A549 (cell line): ENCODE data around the gene CENPU. TPM values are rescaled to one million over a fixed set of nuclear protein-coding genes. Genes with fewer than 3 reads are reported as not detected.

Experiments used
- ATAC-seq, 2 experiments: fragments of 200-7000 bp in 1 of 2; fragments of >200 bp in 1 of 2; cut with Nextera tagmentation in 1 of 2; cut with Tn5 transposase in 1 of 2; 3 replicates each; pipeline versions ENCODE4 v1.8.0 to v1.9.1; 2018 to 2020; ENCODE audit warnings: mild to moderate bottlenecking in 1 of 2, moderate library complexity in 1 of 2
- CTCF ChIA-PET: fragments of 300-600 bp; sonication (Branson Sonifier 250); formaldehyde crosslinking; extraction: SDS; loops from one replicate; lab custom pipeline; 2021; ENCODE audit warnings: antibody characterized with exemption, inconsistent platforms; lab: Yijun Ruan, JAX
- POLR2A ChIA-PET: fragments of 350-600 bp; formaldehyde crosslinking; extraction: SDS; loops from one replicate; lab custom pipeline; 2021; ENCODE audit warnings: antibody characterized with exemption, inconsistent platforms; lab: Yijun Ruan, JAX
- DNase-seq, 2 experiments: peaks; one replicate each; pipeline versions ENCODE4 v3.0.0 to v3.0.0-alpha.2; 2011 to 2016; ENCODE audit warnings: low read depth in 1 of 2, low spot score in 1 of 2
- FAIRE-seq: peaks from 2 replicates; lab custom pipeline; 2011; peaks lifted over from hg19 to GRCh38; lab: Jason Lieb, UNC
- H3K27ac ChIP-seq, 2 experiments: fragments of >200 bp; sonication (Bioruptor Twin); formaldehyde crosslinking; 3 replicates each; pipeline ENCODE4 v1.5.1; 2016 to 2017
- H3K4me1 ChIP-seq: fragments of >200 bp; sonication (Bioruptor Twin); formaldehyde crosslinking; 3 replicates; pipeline ENCODE4 v1.6.1; 2016
- H3K4me2 ChIP-seq: fragments of >200 bp; sonication (Bioruptor Twin); formaldehyde crosslinking; 3 replicates; pipeline ENCODE4 v1.6.1; 2016
- H3K4me3 ChIP-seq: fragments of >200 bp; sonication (Bioruptor Twin); formaldehyde crosslinking; 3 replicates; pipeline ENCODE4 v1.5.1; 2016
- H3K9me3 ChIP-seq: fragments of >200 bp; sonication (Bioruptor Twin); formaldehyde crosslinking; 3 replicates; pipeline ENCODE4 v1.6.1; 2016
- CBX8 ChIP-seq: fragments of 200-600 bp; sonication (generic); IDR thresholded peaks from 2 replicates; pipeline ENCODE4 v1.6.1; 2016
- CEBPB ChIP-seq, 2 experiments: fragments of >200 bp in 1 of 2; sonication (Bioruptor Twin) in 1 of 2; formaldehyde crosslinking in 1 of 2; IDR thresholded peaks; 2 replicates each; pipeline ENCODE4 v1.6.1; 2012 to 2016
- CHD4 ChIP-seq: fragments of 200-600 bp; sonication (generic); IDR thresholded peaks from 2 replicates; pipeline ENCODE4 v1.6.1; 2016; ENCODE audit warnings: antibody characterized with exemption, mild to moderate bottlenecking, borderline replicate concordance
- EHF ChIP-seq: fragments of 250-450 bp; sonication (Bioruptor Pico); IDR thresholded peaks from 2 replicates; pipeline ENCODE4 v1.5.0; 2020; ENCODE audit warnings: mild to moderate bottlenecking
- ESRRA ChIP-seq: fragments of 150-350 bp; IDR thresholded peaks from 2 replicates; pipeline ENCODE4 v1.6.1; 2014; ENCODE audit warnings: mild to moderate bottlenecking, low read length, borderline replicate concordance
- FOSL2 ChIP-seq, 2 experiments: fragments of 450-650 bp in 1 of 2; fragments of >200 bp in 1 of 2; sonication (Bioruptor Twin) in 1 of 2; formaldehyde crosslinking; IDR thresholded peaks; 2 replicates each; pipeline versions ENCODE4 v1.5.0 to v1.6.1; 2016 to 2020; ENCODE audit warnings: mild to moderate bottlenecking in 1 of 2, moderate library complexity in 1 of 2
- GATA3 ChIP-seq: IDR thresholded peaks from 2 replicates; pipeline ENCODE4 v1.6.1; 2012; ENCODE audit warnings: borderline replicate concordance
- HDAC2 ChIP-seq: fragments of 200-600 bp; sonication (generic); IDR thresholded peaks from 2 replicates; pipeline ENCODE4 v1.6.1; 2016
- HOXB5 ChIP-seq: fragments of 250-450 bp; sonication (Bioruptor Pico); IDR thresholded peaks from 2 replicates; pipeline ENCODE4 v1.5.0; 2020; ENCODE audit warnings: mild to moderate bottlenecking, moderate library complexity
- KDM5A ChIP-seq: fragments of 200-600 bp; sonication (generic); IDR thresholded peaks from 2 replicates; pipeline ENCODE4 v1.6.1; 2016; ENCODE audit warnings: antibody characterized with exemption, mild to moderate bottlenecking
- MYC ChIP-seq: IDR thresholded peaks from 2 replicates; pipeline ENCODE4 v1.6.1; 2012; ENCODE audit warnings: mild to moderate bottlenecking, inconsistent platforms, low read length, improper control_type of control experiment, borderline replicate concordance
- NR3C1 ChIP-seq: fragments of >200 bp; sonication (Bioruptor Twin); formaldehyde crosslinking; IDR thresholded peaks from 3 replicates; pipeline ENCODE4 v1.6.1; 2017
- PHF8 ChIP-seq: fragments of 200-600 bp; sonication (generic); IDR thresholded peaks from 2 replicates; pipeline ENCODE4 v1.6.1; 2016; ENCODE audit warnings: low read depth, mild to moderate bottlenecking, antibody characterized with exemption, moderate library complexity, borderline replicate concordance
- POLR2A ChIP-seq: IDR thresholded peaks from 2 replicates; pipeline ENCODE4 v1.6.1; 2012; ENCODE audit warnings: mild to moderate bottlenecking, low read length
- POLR2AphosphoS2 ChIP-seq: conservative IDR thresholded peaks from 2 replicates; pipeline ENCODE4 v1.6.1; 2012; ENCODE audit warnings: low read length, improper control_type of control experiment, inconsistent platforms
- RARB ChIP-seq: fragments of 250-450 bp; sonication (Bioruptor Pico); IDR thresholded peaks from 2 replicates; pipeline ENCODE4 v1.8.0; 2021; ENCODE audit warnings: mild to moderate bottlenecking, moderate library complexity
- RFX5 ChIP-seq: fragments of 450-650 bp; IDR thresholded peaks from 2 replicates; pipeline ENCODE4 v1.7.1; 2014; ENCODE audit warnings: antibody characterized with exemption, mild to moderate bottlenecking, moderate library complexity
- SMC3 ChIP-seq: fragments of >200 bp; sonication (Bioruptor Twin); formaldehyde crosslinking; IDR thresholded peaks from 3 replicates; pipeline ENCODE4 v1.6.1; 2018; ENCODE audit warnings: inconsistent platforms
- SREBF2 ChIP-seq: fragments of 450-650 bp; IDR thresholded peaks from 2 replicates; pipeline ENCODE4 v1.6.1; 2014; ENCODE audit warnings: mild to moderate bottlenecking, moderate library complexity
- TFCP2L1 ChIP-seq: fragments of 250-450 bp; sonication (Bioruptor Pico); IDR thresholded peaks from 2 replicates; pipeline ENCODE4 v1.5.0; 2021; ENCODE audit warnings: mild to moderate bottlenecking
- ZNF302 ChIP-seq: fragments of 250-450 bp; sonication (Bioruptor Pico); IDR thresholded peaks from 2 replicates; pipeline ENCODE4 v1.9.0; 2021; ENCODE audit warnings: inconsistent platforms, mild to moderate bottlenecking, moderate library complexity
- ZSCAN20 ChIP-seq: fragments of 250-450 bp; sonication (Bioruptor Pico); IDR thresholded peaks from 2 replicates; pipeline ENCODE4 v1.8.0; 2022; ENCODE audit warnings: mild to moderate bottlenecking, moderate library complexity
- WGBS: methylation state at CpG from one replicate; pipeline ENCODE4 v1.1.6; 2017; ENCODE audit errors: missing lambda C conversion rate; 5-methylcytosine and 5-hydroxymethylcytosine counted together
- polyA plus RNA-seq, 4 experiments: library from polyadenylated mRNA; depleted of rRNA in 3 of 4; stranded (reverse); fragments of >200 nt; fragmentation: RNase III in 1 of 4; extraction: RNeasy Plus Mini Kit Qiagen cat#74134 plus additional on column Dnase treatment in 1 of 4; gene quantifications; 2 replicates in 3 of 4; 3 replicates in 1 of 4; pipeline ENCODE4 v1.2.3, GENCODE V29; 2011 to 2017
- TF ChIP-seq, protein P1 (sequence below): fragments of 250-450 bp; sonication (Bioruptor Pico); IDR thresholded peaks from 2 replicates; pipeline ENCODE4 v1.5.0; 2021; ENCODE audit warnings: mild to moderate bottlenecking, moderate library complexity, borderline replicate concordance
- TF ChIP-seq, protein P2 (sequence below): fragments of 250-450 bp; sonication (Bioruptor Pico); IDR thresholded peaks from 2 replicates; pipeline ENCODE4 v1.5.0; 2020; ENCODE audit warnings: low read depth, mild to moderate bottlenecking, moderate library complexity
- TF ChIP-seq, protein P3 (sequence below): fragments of 150-350 bp; IDR thresholded peaks from 2 replicates; pipeline ENCODE4 v1.6.1; 2014; ENCODE audit warnings: low read depth, mild to moderate bottlenecking, low read length
- TF ChIP-seq, protein P4 (sequence below): fragments of 450-650 bp; IDR thresholded peaks from 2 replicates; pipeline ENCODE4 v1.6.1; 2014; ENCODE audit warnings: antibody characterized with exemption

The CENPU gene
- polyA plus RNA-seq, 2 of the 4 experiments (the other 2 are of a cell fraction): 22.9 to 28.4 TPM

DNA sequence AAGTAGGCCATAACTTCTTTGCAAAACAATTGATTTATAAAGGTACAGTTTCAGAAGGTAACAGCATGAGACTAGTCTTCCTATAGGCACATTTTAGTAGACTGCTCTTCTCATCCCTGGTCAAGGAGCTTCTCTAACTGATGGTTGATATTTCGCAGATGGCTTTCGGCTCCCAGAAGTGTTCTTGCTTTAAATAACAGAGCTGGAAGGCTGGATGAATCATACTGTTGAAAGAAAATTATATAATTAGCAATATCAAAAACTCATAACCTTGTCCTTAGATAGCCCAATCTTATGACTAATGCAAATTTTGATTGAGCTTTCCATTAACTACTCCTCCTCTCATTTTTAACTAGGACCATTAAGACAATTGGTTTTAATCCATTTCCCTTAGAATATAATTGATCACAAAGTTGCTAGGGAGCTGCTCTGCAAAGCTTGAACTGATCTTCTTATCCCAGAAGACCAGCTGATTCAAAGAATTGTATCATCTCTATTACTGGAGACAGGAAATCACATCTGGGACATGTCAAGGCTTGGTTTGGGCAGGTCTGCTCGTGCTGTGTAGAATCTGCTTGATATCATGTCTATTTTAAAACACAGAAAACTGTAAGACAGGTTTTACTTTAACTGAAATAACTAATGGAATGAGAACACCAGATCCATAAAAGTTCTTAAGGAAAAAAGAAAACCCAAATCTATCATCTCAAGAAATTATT lies 38.6 kb downstream of the CENPU start:
- H3K9me3 ChIP-seq: no peaks in the 10 kb centered on the region
- FAIRE-seq (no peak), ATAC-seq (no peak), DNase-seq (no peak)
- no peak overlapping the region for H3K27ac ChIP-seq
- TF ChIP-seq PHF8 (no peak), NR3C1 (no peak)
- TF ChIP-seq, protein P1, sequence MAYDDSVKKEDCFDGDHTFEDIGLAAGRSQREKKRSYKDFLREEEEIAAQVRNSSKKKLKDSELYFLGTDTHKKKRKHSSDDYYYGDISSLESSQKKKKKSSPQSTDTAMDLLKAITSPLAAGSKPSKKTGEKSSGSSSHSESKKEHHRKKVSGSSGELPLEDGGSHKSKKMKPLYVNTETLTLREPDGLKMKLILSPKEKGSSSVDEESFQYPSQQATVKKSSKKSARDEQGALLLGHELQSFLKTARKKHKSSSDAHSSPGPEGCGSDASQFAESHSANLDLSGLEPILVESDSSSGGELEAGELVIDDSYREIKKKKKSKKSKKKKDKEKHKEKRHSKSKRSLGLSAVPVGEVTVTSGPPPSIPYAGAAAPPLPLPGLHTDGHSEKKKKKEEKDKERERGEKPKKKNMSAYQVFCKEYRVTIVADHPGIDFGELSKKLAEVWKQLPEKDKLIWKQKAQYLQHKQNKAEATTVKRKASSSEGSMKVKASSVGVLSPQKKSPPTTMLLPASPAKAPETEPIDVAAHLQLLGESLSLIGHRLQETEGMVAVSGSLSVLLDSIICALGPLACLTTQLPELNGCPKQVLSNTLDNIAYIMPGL (CRISPR knock-in tag): no peak
- TF ChIP-seq, protein P2, sequence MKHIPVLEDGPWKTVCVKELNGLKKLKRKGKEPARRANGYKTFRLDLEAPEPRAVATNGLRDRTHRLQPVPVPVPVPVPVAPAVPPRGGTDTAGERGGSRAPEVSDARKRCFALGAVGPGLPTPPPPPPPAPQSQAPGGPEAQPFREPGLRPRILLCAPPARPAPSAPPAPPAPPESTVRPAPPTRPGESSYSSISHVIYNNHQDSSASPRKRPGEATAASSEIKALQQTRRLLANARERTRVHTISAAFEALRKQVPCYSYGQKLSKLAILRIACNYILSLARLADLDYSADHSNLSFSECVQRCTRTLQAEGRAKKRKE (CRISPR knock-in tag): no peak
- POLR2A ChIA-PET: no interaction called here
- CTCF ChIA-PET: interaction anchor here (1.1 to 3.4 kb wide), 2 partner anchors 10 to 22 kb away, joined by 3 to 8 read pairs; no protein-coding TSS in a partner anchor
- H3K4me1 ChIP-seq: no peaks in the 10 kb centered on the region
- no peak overlapping the region for H3K4me2 ChIP-seq
- WGBS: 88% methylated on average over 3 of the region's 3 CpGs
- H3K4me3 ChIP-seq: no peak overlapping the region

DNA sequence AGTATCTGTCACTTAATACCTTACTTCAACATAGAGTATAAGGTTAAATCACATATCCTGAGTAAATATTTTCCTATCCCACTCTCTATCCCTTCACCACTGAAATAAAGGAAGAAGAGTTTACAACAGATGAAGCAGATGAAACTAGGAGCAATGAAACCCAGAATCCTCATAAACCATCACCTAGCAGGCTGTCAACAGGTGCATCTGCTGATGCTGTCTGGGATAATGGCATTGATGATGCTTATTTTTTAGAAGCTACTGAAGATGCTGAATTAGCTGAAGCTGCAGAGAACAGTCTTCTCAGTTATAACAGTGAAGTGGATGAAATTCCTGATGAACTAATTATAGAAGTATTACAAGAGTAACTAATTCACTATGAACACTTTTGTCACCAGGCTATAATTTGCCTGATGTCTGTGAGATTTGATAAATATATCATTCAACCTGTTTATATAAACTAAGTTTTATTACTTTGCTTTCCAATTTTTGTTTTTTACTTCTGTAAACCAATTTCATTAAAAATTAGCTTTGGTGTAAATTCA lies 39.4 kb downstream of the CENPU start:
- TF ChIP-seq MYC (no peak), EHF (CRISPR knock-in tag) (no peak), RARB (no peak), TFCP2L1 (CRISPR knock-in tag) (no peak), ESRRA (no peak), CHD4 (no peak), CBX8 (no peak), KDM5A (no peak), RFX5 (no peak), ZNF302 (CRISPR knock-in tag) (no peak), HOXB5 (no peak), SREBF2 (no peak), SMC3 (no peak), POLR2A (no peak), POLR2AphosphoS2 (no peak)
- TF ChIP-seq, protein P1 (CRISPR knock-in tag): no peak
- TF ChIP-seq, all 56 proteins: peak for 0
- ChIA-PET POLR2A (no interaction called here), CTCF (interaction anchor here (3.4 kb wide), 1 partner anchor 10 kb away, joined by 8 read pairs; no protein-coding TSS in a partner anchor)
- Histone ChIP-seq H3K4me2 (no peak overlapping the region), H3K4me1 (no peaks in the 10 kb centered on the region), H3K27ac (no peak overlapping the region), H3K9me3 (no peaks in the 10 kb centered on the region), H3K4me3 (no peak overlapping the region)
- DNase-seq (no peak), FAIRE-seq (no peak), ATAC-seq (no peak)

DNA sequence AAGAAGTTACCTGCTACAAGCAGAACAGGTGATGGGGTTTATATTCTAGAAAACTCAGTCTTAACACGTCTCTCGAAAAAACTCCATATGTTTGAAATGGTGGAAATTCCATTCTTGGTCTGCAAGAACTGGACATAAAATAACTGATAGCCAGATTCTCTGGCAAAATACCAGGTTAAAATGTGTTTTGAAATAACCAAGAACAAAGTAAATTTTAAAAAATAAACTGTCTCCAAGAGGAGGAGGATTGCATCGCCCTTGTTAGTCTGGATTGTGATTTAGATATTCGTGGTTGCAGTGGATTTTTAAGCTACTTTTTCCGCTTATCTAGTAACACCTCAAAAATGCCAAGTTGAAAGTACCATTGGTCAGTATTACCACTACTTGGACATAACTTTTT lies 40.8 kb downstream of the CENPU start:
- H3K4me3 ChIP-seq: no peak overlapping the region
- FAIRE-seq (no peak), DNase-seq (no peak), ATAC-seq (no peak)
- no peak overlapping the region for H3K27ac ChIP-seq
- CTCF ChIA-PET: interaction anchor here (0.7 kb wide), 1 partner anchor 31 kb away, joined by 3 read pairs; no protein-coding TSS in a partner anchor
- POLR2A ChIA-PET: no interaction called here
- H3K9me3 ChIP-seq: no peaks in the 10 kb centered on the region
- WGBS: 89% methylated on average over 5 of the region's 5 CpGs
- H3K4me2 ChIP-seq: no peak overlapping the region
- H3K4me1 ChIP-seq: peaks cover 10% of the 10 kb centered on the region; the same call in 1 of the 3 replicates
- TF ChIP-seq, protein P3, sequence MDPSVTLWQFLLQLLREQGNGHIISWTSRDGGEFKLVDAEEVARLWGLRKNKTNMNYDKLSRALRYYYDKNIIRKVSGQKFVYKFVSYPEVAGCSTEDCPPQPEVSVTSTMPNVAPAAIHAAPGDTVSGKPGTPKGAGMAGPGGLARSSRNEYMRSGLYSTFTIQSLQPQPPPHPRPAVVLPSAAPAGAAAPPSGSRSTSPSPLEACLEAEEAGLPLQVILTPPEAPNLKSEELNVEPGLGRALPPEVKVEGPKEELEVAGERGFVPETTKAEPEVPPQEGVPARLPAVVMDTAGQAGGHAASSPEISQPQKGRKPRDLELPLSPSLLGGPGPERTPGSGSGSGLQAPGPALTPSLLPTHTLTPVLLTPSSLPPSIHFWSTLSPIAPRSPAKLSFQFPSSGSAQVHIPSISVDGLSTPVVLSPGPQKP: no peak
- TF ChIP-seq, protein P4, sequence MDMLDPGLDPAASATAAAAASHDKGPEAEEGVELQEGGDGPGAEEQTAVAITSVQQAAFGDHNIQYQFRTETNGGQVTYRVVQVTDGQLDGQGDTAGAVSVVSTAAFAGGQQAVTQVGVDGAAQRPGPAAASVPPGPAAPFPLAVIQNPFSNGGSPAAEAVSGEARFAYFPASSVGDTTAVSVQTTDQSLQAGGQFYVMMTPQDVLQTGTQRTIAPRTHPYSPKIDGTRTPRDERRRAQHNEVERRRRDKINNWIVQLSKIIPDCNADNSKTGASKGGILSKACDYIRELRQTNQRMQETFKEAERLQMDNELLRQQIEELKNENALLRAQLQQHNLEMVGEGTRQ: no peak
- no peak for TF ChIP-seq GATA3
- TF ChIP-seq ZSCAN20: no peak
- TF ChIP-seq POLR2AphosphoS2: no peak
- TF ChIP-seq NR3C1: no peak
- no peak for TF ChIP-seq FOSL2 (IDR thresholded peaks at IDR 0.05)
- no peak for TF ChIP-seq FOSL2 (CRISPR knock-in tag; IDR thresholded peaks at IDR 0.05)
- no peak for TF ChIP-seq HDAC2
- TF ChIP-seq CEBPB (IDR thresholded peaks at IDR 0.05): no peak
- no peak for TF ChIP-seq KDM5A
